IPS DF 6.9 (cell line): ENCODE measurements around the gene ANKHD1.
A peak's percentile ranks its signal among the peaks of the same experiment; 100 is the strongest.

Experiments
- DNase-seq: peaks from one replicate; pipeline ENCODE4 v3.0.0-alpha.2; 2013; ENCODE audit warnings: low read depth, low spot score
- H3K27ac ChIP-seq: one replicate; pipeline ENCODE4 v1.5.1; 2013; ENCODE audit warnings: low read length, control low read depth
- H3K27me3 ChIP-seq: 2 replicates; pipeline ENCODE4 v1.6.1; 2013; ENCODE audit warnings: mild to moderate bottlenecking, low read length; ENCODE audit not compliant: control insufficient read depth, insufficient read depth
- H3K36me3 ChIP-seq: 2 replicates; pipeline ENCODE4 v1.6.1; 2013; ENCODE audit warnings: low read length; ENCODE audit not compliant: control insufficient read depth, insufficient read depth
- H3K4me1 ChIP-seq: 2 replicates; pipeline ENCODE4 v1.6.1; 2013; ENCODE audit warnings: low read length; ENCODE audit not compliant: control insufficient read depth, insufficient read depth
- H3K4me3 ChIP-seq: 2 replicates; pipeline ENCODE4 v1.5.1; 2013; ENCODE audit warnings: mild to moderate bottlenecking, low read length
- H3K9me3 ChIP-seq: 2 replicates; pipeline ENCODE4 v1.6.1; 2013; ENCODE audit warnings: low read length, inconsistent platforms; ENCODE audit not compliant: control insufficient read depth, insufficient read depth
- WGBS: extraction: QIAGEN DNeasy Blood & Tissue Kit; methylation state at CpG from one replicate; pipeline ENCODE4 v1.1.7; 2013; ENCODE audit warnings: mixed read lengths, missing lambda C conversion rate; ENCODE audit not compliant: insufficient read length, insufficient coverage; 5-methylcytosine and 5-hydroxymethylcytosine counted together

The ANKHD1 gene

DNA sequence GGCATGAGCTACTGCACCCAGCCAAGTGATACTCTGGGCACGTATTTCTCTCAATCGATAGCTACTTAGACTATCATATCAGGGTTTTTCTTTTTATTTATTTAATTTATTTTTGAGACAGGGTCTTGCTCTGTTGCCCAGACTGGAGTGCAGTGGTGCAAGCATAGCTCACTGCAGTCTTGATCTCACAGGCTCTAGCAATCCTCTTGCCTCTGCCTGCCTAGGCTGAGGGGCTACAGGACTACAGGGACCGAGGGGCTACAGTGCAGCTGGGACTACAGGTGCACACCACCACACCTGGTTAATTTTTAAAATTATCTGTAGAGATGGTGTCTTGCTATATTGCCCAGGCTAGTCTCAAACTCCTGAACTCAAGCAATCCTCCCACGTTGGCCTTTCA lies 20.3 kb upstream of the ANKHD1 start:
- H3K36me3 ChIP-seq, result no peaks in the 10 kb centered on the region
- H3K4me1 ChIP-seq, result no peaks in the 10 kb centered on the region
- H3K27ac ChIP-seq, result no peak overlapping the region
- H3K9me3 ChIP-seq, result no peaks in the 10 kb centered on the region
- no CpG with 5 or more reads among the region's 4 CpGs for WGBS
- no peaks in the 10 kb centered on the region for H3K27me3 ChIP-seq
- H3K4me3 ChIP-seq, result no peak overlapping the region
- DNase-seq, result no peak

DNA sequence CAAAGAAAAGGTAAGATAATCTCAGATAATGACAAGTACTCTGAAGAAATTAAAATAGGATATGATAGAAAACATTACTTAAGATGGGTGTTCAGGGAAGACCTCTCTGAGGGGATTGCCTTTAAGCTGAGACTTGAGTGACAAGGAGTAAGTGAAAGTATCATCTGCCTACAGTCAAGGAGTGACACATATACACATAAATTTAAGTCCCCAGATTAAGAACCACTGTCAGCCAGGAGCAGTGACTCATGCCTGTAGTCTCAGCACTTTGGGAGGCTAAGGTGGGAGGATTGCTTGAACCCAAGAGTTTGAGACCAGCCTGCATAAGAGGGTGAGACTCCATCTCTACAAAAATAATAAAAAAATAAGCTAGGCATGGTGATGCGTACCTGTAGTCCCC lies 19.7 kb upstream of the ANKHD1 start:
- Histone ChIP-seq H3K4me1 (no peaks in the 10 kb centered on the region), H3K4me3 (no peak overlapping the region), H3K27ac (no peak overlapping the region), H3K27me3 (no peaks in the 10 kb centered on the region), H3K36me3 (no peaks in the 10 kb centered on the region), H3K9me3 (no peaks in the 10 kb centered on the region)
- WGBS, result no CpG with 5 or more reads among the region's 1 CpG
- no peak for DNase-seq

DNA sequence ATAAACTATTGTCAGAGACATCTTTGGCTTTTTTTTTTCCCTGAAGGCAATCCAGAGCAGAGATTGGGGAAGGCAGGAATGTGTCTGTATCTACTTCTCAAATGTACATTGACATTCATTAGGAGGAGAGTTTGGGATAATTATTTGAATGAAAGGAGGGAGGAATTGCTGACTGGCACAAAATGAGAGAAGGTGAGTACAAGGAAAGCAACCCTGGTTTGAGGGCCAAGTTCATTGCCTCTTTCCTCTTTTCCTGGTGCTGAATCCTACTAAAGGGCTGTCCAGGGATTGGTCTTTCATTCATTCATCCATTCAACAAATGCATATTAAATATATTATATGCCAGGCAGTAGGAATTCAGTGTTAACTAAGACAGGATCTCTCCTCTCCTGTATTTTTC lies 18.8 kb upstream of the ANKHD1 start:
- H3K9me3 ChIP-seq, result no peaks in the 10 kb centered on the region

DNA sequence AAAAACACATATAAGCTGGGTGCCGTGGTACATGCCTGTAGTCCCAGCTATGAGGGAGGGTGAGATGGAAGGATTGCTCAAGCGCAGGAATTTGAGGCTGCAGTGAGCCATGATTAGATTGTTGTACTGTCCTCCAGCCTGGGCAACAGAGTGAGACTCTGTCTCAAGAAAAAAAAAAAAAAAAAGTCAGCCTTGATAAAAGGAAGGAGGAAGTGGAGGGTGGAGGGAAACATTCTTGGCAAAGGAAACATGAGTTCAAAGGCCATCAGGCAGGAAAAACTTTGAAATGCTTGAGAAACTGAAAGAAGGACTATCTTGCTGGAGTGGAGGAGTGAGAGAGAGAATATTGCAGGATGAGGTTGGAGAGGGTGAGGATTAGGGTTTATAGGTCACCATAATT lies 18.3 kb upstream of the ANKHD1 start:
- H3K36me3 ChIP-seq, result no peaks in the 10 kb centered on the region
- no peak overlapping the region for H3K4me3 ChIP-seq
- DNase-seq, result no peak
- WGBS, result no CpG with 5 or more reads among the region's 2 CpGs
- H3K9me3 ChIP-seq, result no peaks in the 10 kb centered on the region
- no peaks in the 10 kb centered on the region for H3K4me1 ChIP-seq
- no peak overlapping the region for H3K27ac ChIP-seq
- no peaks in the 10 kb centered on the region for H3K27me3 ChIP-seq

More for the DNA sequence above, 18.8 kb upstream of the ANKHD1 start:
- no peak for DNase-seq
- no peaks in the 10 kb centered on the region for H3K4me1 ChIP-seq
- H3K4me3 ChIP-seq, result no peak overlapping the region
- no peaks in the 10 kb centered on the region for H3K27me3 ChIP-seq
- no peak overlapping the region for H3K27ac ChIP-seq
- no peaks in the 10 kb centered on the region for H3K36me3 ChIP-seq

DNA sequence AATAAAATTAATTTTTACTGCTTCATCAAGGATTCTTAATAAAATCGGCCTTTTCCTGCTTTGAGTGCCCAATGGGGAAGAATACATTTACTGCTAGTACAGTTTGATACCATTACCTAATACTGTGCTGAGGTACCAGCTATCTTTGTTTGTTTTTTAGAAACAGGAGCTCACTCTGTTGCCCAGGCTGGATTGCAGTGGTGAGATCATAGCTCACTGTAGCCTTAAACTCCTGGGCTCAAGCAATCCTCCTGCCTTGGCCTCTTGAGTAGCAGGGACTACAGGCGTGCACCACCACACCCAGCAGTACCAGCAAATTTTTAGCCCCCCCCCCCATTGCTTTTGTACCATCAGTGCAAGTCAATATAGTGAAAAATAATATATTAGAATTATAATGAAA lies 13.6 kb upstream of the ANKHD1 start:
- H3K4me3 ChIP-seq, result no peak overlapping the region
- no CpG with 5 or more reads among the region's 2 CpGs for WGBS
- no peaks in the 10 kb centered on the region for H3K27me3 ChIP-seq
- no peaks in the 10 kb centered on the region for H3K9me3 ChIP-seq
- no peak overlapping the region for H3K27ac ChIP-seq
- no peaks in the 10 kb centered on the region for H3K36me3 ChIP-seq
- no peaks in the 10 kb centered on the region for H3K4me1 ChIP-seq
- DNase-seq, result no peak

DNA sequence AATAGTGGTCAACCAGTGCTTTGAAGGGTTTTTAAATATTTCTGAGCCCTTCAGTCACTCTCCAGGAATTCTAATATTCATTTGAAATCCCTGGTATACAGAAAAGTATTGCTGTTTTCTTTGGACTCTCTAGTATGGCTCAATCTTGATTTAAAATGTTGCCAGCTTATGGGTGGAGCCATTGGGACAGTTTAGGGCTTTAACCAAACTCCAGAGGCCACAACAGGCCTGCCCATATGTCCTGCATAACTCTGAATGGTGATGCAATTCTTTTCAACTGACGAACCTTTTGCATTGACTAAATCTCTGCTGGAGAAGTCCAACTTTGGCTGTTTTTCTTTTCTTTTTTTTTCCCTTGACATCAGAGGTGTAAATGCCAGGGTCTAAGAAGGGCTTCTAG lies 10.3 kb upstream of the ANKHD1 start:
- no peaks in the 10 kb centered on the region for H3K4me1 ChIP-seq
- no peak overlapping the region for H3K27ac ChIP-seq
- DNase-seq, result no peak
- no peaks in the 10 kb centered on the region for H3K27me3 ChIP-seq
- no peaks in the 10 kb centered on the region for H3K9me3 ChIP-seq
- no peaks in the 10 kb centered on the region for H3K36me3 ChIP-seq
- no peak overlapping the region for H3K4me3 ChIP-seq
- WGBS, result no CpG with 5 or more reads among the region's 1 CpG

DNA sequence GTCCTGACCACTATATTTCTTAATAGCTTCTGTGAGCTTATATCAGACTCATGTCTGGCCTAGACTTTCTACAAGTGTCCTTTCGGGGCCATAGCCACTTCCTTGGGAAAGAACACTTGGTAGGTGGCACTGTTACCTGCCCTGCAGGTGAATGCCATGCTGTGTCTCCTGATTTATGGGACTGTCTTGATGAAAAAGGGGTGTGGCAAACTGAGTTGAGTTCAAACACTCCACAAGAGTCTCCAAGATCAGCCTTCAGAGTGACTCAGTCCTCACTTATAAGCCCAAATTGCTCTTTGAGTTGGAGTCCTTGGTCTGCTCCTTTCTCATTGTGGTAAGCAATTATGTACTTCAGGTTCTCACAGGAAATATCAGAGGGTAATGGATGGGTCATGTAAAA lies 9.9 kb upstream of the ANKHD1 start:
- WGBS, result no CpG with 5 or more reads among the region's 1 CpG
- no peak overlapping the region for H3K4me3 ChIP-seq
- no peak overlapping the region for H3K27ac ChIP-seq
- H3K27me3 ChIP-seq, result no peaks in the 10 kb centered on the region
- H3K4me1 ChIP-seq, result no peaks in the 10 kb centered on the region
- H3K36me3 ChIP-seq, result no peaks in the 10 kb centered on the region
- H3K9me3 ChIP-seq, result no peaks in the 10 kb centered on the region
- DNase-seq, result no peak

DNA sequence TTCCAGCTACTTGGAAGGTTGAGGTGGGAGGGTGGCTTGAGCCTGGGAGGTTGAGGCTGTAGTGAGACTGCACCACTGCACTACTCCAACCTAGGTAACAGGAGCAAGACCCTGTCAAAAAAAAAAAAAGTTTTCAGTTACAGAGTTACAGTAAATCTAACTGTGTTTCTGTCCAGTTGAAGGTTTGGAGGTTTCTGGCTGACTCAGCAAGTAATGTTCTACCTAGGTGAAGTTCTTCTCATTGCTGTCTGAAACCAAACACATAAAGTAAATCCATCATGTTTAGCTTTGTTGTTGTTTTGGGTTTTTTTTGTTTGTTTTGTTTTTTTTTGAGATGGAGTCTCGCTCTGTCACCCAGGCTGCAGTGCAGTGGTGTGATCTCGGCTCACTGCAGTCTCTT lies 7.9 kb upstream of the ANKHD1 start:
- Histone ChIP-seq H3K4me1 (no peaks in the 10 kb centered on the region), H3K4me3 (no peak overlapping the region), H3K27me3 (no peaks in the 10 kb centered on the region), H3K9me3 (no peaks in the 10 kb centered on the region), H3K27ac (no peak overlapping the region), H3K36me3 (no peaks in the 10 kb centered on the region)
- no peak for DNase-seq
- WGBS, result no CpG with 5 or more reads among the region's 2 CpGs

DNA sequence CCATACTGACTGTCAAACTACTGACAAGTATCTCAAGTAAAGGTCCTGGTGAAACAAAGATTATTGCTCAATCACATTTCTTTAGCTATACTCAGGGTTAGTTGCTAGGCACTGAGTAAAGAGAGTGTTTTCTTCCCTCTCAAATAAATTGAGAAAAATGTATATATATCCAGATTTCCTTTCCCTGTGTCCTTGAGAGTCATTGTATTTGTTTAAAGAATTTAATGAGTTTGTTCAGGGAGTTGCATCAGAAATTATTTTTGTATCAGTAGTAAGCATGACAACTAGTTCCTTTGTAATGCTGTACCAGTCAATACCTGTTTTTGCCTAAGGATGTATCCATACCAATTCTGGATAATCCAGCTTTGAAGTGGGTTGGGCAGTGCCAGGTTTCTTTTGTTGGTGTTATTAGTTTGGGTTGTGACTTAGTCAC lies 3.2 kb upstream of the ANKHD1 start:
- H3K4me1 ChIP-seq, result no peaks in the 10 kb centered on the region
- H3K27me3 ChIP-seq, result no peaks in the 10 kb centered on the region
- no peaks in the 10 kb centered on the region for H3K36me3 ChIP-seq
- H3K27ac ChIP-seq, result no peak overlapping the region
- no peak for DNase-seq
- H3K9me3 ChIP-seq, result no peaks in the 10 kb centered on the region
- H3K4me3 ChIP-seq, result no peak overlapping the region

DNA sequence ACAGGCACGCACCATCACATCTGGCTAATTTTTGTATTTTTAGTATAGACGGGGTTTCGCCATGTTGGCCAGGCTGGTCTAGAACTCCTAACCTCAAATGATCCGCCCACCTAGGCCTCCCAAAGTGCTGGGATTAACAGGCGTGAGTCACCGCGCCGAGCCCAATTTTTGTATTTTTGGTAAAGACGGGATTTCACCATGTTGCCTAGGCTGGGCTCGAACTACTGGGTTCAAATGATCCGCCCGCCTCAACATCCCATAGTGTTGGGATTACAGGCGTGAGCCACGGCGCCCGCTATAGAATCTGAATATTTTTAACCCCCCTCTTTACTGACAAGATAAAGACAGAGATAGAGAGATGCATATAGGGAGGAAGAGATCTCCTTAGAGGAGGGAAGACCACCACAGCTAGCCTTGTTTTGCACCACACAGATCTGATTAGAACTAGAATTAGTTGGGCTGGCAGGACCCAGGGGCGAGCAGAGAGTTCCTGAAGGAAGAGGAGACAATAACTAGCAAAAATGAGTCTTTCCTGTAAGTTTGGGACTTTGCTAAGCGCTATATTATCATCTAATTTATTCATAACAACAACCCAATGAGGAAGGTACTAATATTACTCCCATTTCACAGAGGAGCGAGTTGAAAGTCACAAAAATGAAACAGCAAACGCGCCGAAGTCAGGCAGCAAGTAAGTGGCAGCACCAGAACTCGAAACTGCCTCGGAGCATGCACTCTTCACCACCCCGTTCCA lies 1.5 kb upstream of the ANKHD1 start:
- Histone ChIP-seq H3K27ac (no peak overlapping the region), H3K4me3 (peak overlapping the region; percentile 54; the same call in 1 of the 2 replicates), H3K36me3 (no peaks in the 10 kb centered on the region), H3K27me3 (no peaks in the 10 kb centered on the region), H3K4me1 (no peaks in the 10 kb centered on the region), H3K9me3 (no peaks in the 10 kb centered on the region)
- no CpG with 5 or more reads among the region's 25 CpGs for WGBS
- no peak for DNase-seq

DNA sequence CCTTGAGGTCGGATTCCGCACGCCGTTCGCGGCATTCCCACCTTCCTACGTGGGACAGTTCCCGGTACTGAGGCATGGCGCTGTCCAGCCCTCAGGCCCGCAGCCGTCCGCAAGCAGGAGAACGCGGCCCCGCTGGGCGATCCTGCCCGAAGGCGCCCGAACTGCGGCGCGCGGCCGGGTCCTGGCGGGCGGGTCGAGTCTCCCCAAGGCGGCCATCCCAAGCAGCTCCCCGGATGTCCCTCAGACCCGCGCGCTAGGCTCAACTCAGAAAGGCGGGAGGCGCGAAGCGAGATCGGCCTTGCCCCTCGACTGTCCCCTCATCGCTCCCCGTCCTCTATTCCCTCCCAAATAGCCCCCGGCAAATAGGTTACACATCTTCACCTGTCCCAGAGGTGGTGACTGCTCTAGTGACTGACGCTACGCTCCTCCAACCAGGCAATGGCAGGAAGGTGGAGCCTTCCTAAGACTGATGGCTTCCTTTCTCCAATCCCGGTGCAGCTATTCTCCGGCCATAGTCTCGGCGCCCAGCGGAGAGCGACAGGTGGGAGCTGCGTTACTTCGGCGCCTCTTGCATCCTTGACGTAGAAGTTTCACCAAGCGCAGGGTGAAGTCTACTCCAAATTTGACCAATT lies 787 bp upstream of the ANKHD1 start:
- Histone ChIP-seq H3K36me3 (no peaks in the 10 kb centered on the region), H3K4me3 (peak overlapping the region; percentile 54; the same call in 1 of the 2 replicates), H3K4me1 (no peaks in the 10 kb centered on the region), H3K27ac (no peak overlapping the region), H3K9me3 (no peaks in the 10 kb centered on the region), H3K27me3 (no peaks in the 10 kb centered on the region)
- no CpG with 5 or more reads among the region's 54 CpGs for WGBS
- DNase-seq, result peak; percentile 100
